HG03378 (cell line): ENCODE measurements around the gene GALNT3.

ENCODE experiments used
- ATAC-seq: cut with Tn5 transposase; IDR thresholded peaks from one replicate; pipeline ENCODE4 v1.9.1; 2021; ENCODE audit warnings: mild to moderate bottlenecking, moderate library complexity; ENCODE audit not compliant: unreplicated experiment

GALNT3 gene

GRCh38 chr2:165746501-165746900, 47.5 kb downstream of the GALNT3 start:
- no peak for ATAC-seq

DNA sequence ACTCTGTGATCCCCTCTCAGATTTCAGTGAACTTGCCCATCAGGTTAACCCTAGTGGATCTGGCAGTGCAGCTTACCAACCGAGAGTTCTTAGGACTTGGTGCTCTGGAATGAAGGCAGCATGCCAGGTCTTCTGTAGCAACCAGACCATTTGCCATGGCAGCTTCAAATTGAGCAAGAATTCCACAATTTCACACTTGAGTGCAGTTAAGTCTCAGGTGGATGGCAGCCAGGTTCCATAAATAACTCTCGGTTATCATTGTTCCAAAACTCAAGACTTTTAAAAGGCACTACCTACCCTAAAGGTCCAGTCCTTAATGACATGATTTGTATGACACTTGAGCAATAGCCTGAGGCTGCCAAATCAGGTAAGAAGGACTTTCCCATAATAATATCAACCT, 48.1 kb downstream of the GALNT3 start:
- ATAC-seq, result no peak

GRCh38 chr2:165743442-165743841, 50.6 kb downstream of the GALNT3 start:
- ATAC-seq, result peak; percentile 98

- ATAC-seq, result no peak
Measured at GRCh38 chr2:165725421-165725820, 68.6 kb downstream of the GALNT3 start.

DNA sequence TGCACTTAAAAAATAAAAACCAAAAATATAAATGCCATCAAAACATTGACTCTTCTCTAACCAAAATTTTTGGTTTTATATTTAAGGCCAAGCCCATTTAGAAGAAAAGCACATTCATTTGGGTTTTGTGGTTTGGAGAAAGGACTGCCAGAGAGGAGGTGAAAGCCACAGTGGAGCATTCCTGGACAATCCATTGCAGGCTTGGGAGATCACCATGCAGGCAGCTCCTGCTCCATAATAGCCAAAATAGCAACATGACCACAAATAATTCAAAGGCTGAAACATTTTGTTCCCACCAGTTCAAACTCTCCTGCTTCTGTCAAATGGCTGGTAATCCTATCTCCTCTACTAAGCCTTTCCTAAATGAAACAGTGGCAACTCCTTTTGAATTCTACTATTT, 73.5 kb downstream of the GALNT3 start:
- ATAC-seq, result no peak

DNA sequence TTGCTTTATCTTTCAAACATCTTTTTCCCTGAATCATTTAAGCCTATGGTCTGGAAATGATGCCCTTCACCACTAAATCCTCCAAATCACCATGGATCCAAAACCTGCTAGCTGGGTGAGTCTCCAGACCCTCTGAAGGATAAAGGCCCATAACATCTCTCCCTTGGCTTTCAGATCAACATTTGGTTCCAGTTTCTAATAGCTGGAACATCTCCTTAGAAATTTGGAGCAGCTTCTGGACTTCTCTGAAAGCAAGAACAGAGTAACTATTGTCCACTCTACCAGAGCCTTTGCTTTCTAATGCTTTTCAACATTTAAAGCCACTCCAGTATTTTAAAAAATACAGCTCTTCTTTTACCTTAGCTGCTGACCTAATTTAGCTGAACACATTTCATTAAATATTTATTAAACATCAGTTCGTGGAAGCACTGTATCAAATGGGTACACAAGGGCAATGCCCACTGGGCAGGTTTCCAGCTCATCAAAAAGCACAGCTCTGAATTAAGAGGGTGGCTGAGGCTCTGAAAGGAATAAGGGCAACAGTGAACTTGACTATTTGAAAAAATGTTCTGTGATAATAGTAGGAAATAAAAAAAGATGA, 75.3 kb downstream of the GALNT3 start:
- ATAC-seq, result no peak

- ATAC-seq, result no peak
Measured at GRCh38 chr2:165716091-165716490, 78.0 kb downstream of the GALNT3 start.

GRCh38 chr2:165706960-165707487, 87.0 kb downstream of the GALNT3 start:
- no peak for ATAC-seq

DNA sequence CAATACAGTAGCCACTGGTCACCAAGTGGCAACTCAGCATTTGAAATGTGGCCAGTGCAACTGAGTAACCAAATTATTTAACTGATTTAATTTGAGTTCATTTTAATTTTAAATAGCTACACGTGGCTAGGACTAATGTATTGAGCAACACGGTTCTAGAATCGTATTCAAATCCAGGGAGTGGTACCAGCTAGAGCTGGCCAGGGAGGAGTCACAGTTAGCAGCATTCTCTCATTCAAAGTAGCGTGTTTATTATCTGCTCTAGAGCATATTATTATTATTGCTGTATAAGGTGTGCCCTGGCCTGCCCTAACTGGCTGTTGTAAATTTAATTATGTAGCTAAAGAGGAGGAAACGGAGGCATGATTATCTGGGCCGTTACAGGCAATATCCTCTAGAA, 92.9 kb downstream of the GALNT3 start:
- ATAC-seq, result no peak

DNA sequence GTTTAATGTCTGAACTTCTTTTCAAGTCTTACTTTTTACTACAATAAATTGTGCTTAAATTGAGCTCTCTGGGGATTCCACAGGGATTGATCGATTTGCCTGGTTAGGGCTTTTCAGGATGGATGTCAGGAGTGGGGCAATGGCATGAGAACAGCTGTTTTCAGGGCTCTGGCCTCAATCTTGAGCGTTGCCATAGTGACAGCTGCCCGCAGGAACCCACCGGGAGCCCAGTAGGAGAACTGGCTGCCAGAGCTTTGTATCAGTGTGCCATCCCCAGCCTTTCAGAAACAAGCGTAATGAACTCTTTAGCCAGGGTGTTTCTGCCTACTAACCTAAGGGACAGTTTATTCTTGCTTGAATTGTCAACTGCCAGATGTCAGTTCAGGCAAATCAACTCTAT, 93.5 kb downstream of the GALNT3 start:
- ATAC-seq, result no peak

DNA sequence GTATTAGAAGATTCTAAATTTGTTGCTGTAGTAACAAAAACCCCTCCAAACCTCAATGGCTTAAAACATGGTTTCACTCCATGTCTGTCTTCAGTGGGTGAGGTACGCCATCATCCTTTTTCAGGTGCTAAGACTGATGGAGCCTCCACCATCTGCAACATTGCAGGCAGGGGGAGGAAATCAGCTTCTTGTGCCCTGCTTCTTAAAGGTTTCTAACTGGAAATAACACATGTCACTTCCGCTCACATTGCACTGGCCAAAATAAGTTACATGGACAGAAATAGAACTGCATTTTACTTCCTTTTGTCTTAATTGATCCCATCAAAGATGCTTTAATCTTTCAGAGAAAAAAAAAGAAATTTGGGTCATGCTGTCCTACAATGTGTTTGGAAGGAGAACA, 94.1 kb downstream of the GALNT3 start:
- no peak for ATAC-seq

GRCh38 chr2:165698444-165698884, 95.6 kb downstream of the GALNT3 start:
- peak; percentile 81 for ATAC-seq

DNA sequence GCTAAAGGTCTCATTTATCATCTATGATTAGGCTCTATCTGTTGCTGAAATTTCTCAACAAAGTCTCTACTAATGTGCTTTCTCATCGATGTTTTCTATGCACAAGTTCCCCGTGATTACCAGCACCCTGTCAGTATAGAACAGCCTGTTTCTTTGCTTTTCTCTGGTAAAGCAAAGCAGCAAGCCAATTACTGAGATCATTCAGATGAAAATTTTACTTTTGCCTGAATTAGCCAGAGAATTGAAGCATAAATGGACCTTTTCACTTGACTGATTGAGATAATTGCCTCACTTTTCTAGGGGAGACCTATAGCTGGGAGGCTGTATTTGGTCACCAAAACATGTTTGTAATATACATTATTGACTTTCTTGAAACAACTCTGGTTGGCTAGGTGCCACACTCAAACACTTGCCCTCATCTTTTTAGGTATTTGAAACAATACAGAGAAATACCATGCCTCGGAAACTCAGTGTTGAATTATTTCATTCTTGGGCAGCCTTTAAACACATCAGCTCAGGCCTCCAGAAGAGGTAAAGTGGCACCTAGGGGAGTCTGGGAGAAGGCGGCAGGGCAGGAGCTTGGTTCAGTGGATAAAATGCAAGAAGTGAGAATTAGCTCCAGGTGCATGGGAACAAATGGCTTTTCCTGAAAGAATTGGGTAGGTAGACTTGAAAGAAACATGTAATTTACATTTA, 96.2 kb downstream of the GALNT3 start:
- ATAC-seq, result no peak
